ENCODE measurements around the gene TBPL2.
"Not testable (repeated sequence)": the region's sequence is repeated elsewhere in the genome, so short reads cannot be mapped to it uniquely, and the experiment has no call there.

Gene TBPL2

DNA sequence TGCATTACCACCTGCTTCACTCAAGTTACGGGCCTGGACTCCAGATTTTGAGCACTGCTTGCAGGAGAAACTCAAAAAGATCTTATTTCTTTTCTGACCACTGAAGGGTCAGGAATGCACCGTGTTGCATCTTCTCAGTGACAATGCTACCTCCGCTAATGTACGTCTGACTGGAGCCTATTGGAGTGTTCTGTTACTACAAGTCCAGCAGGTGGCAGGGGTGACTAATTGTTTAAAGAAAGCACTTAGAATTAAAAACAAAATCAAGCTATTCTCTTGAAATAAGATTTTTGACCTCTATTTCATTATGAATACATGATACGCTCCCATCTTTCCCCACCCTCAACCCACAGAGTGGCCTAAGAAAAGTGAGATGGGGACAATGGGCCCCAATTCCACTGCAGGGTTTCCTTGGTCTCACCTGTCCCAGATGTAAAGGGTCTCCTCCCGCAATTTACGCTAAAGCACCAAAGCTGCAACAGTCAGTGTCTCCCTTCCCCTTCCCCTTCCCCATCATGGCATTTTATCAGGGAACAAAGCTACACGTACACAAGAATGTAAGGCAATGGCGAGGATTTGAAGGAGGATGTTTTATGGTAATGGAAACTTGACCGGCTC is 2.2 kb downstream of the TBPL2 start:
- peak; percentile 14 for DNase-seq (ENCODE audit: low spot score)

GRCh38 chr14:55436931-55437330 is 3.5 kb downstream of the TBPL2 start:
- DNase-seq (ENCODE audit: low spot score) = no peak

DNA sequence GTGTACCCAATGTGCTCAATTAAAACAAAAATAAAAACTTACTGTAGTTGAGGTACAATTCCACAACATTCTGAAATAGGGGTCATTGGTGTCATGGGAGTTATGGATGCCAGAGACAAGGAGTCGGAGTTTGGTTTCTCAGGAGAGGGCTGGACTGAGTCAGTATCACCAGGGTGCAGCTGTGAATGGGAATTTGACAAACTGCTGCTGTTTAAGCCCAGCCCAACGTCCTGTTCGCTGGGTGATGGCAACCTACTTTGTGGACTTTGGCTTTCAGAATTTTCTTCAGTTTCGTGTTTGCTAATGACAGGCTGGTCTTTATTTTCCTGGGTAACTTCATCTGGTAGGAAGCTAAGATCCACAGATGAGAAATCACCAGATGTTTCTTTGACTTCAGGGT is 3.9 kb downstream of the TBPL2 start:
- DNase-seq (ENCODE audit: low spot score) = no peak

GRCh38 chr14:55434805-55435174 is 5.6 kb downstream of the TBPL2 start:
- no peak for DNase-seq (ENCODE audit: low spot score)

- DNase-seq (ENCODE audit: low spot score) = no peak
Measured at GRCh38 chr14:55433880-55434804, 6.3 kb downstream of the TBPL2 start.

DNA sequence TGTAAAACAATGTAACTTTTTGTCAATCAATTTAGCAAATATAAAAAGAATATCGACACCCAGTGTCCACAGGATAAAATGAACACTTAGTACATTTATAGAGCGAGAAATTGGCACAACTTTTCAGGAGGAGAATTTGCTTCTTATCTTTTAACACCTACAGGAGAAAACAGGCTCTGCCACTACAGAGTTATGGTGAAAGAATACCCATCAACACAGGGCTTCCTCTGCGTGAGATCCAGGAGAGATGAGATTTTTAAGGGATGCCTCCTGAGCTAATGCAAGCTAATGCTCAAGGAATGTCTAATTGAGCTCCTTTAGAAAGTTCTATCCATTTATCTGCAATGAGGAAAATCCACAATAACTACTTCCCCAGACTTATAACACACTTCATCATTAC is 7.8 kb downstream of the TBPL2 start:
- DNase-seq (ENCODE audit: low spot score) = no peak

GRCh38 chr14:55430024-55430690 is 10.3 kb downstream of the TBPL2 start:
- DNase-seq (ENCODE audit: low spot score) = peak; percentile 54

- no peak for DNase-seq (ENCODE audit: low spot score)
Measured at GRCh38 chr14:55427439-55427838, 13.0 kb downstream of the TBPL2 start.

GRCh38 chr14:55426891-55427290 is 13.5 kb downstream of the TBPL2 start:
- DNase-seq (ENCODE audit: low spot score) = no peak

- no peak for DNase-seq (ENCODE audit: low spot score)
Measured at GRCh38 chr14:55425091-55425490, 15.3 kb downstream of the TBPL2 start.

DNA sequence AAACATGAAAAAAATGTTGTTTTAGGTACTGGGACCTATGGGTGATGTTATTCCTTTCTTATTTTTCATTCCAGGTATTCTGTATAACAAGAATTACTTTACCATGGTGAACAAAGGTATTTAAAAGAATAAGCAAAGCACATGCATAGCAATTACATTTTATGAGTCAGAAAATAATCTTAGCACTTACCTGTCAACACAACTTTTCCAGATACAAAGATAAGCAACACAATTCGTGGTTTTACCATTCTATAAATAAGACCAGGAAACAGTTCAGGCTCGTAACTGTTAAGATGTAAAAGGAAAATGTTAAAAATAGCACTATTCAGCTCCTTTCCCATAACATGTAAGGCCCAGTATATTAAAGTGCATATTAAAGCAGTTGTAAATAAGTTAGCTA is 16.4 kb downstream of the TBPL2 start:
- DNase-seq (ENCODE audit: low spot score) = no peak

GRCh38 chr14:55422338-55422737 is 18.1 kb downstream of the TBPL2 start:
- not testable (repeated sequence) for DNase-seq (ENCODE audit: low spot score)

DNA sequence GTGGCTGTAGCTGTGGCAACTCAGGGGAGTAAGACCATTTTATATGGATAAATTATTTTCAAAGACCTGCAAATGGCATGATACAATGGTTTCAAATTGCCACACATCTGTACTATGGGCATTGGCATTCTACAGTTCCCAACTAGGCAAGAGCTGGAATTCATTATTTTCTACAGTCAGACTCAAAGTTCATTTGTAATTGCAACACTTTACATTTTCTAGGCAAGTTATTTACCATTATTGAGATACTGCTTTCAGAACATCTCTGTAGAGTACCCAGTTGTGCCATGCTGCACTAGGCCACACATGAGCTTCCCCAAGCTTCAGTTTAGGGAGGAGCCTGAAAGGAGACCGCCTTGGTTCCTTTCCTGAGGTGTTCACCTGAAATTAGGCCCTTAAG is 20.8 kb downstream of the TBPL2 start:
- no peak for DNase-seq (ENCODE audit: low spot score)

- no peak for DNase-seq (ENCODE audit: low spot score)
Measured at GRCh38 chr14:55418411-55418810, 22.0 kb downstream of the TBPL2 start.

GRCh38 chr14:55417955-55418354 is 22.5 kb downstream of the TBPL2 start:
- no peak for DNase-seq (ENCODE audit: low spot score)

DNA sequence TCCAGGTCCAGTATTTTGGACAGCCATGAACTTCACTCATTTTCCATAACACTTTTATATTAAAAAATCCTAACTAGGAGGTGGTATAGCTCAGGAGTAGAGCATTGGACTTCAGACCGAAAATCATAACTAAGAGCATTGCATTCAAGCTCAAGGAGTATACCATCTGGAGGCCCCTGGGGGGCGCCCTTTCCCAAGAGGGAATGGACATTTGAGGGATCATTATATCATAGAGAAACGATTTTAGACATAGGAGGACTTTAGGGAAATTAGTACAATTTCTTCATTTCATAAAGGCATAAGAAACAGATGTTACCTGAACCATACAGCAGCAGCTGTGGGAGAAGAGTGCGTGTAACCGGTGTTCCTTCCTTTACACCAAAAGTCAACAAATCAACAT is 23.6 kb downstream of the TBPL2 start:
- no peak for DNase-seq (ENCODE audit: low spot score)

GRCh38 chr14:55414551-55414950 is 25.9 kb downstream of the TBPL2 start:
- DNase-seq (ENCODE audit: low spot score) = no peak

GRCh38 chr14:55412676-55413075 is 27.7 kb downstream of the TBPL2 start:
- no peak for DNase-seq (ENCODE audit: low spot score)

- DNase-seq (ENCODE audit: low spot score) = peak; percentile 90
Measured at GRCh38 chr14:55411426-55412389, 28.7 kb downstream of the TBPL2 start, which contains the start of gene ATG14. ATG14 (minus strand) TSS chr14:55411830; CDS start chr14:55411822, 8 bp downstream.

GRCh38 chr14:55410876-55411275 is 29.5 kb downstream of the TBPL2 start:
- DNase-seq (ENCODE audit: low spot score) = no peak

DNA sequence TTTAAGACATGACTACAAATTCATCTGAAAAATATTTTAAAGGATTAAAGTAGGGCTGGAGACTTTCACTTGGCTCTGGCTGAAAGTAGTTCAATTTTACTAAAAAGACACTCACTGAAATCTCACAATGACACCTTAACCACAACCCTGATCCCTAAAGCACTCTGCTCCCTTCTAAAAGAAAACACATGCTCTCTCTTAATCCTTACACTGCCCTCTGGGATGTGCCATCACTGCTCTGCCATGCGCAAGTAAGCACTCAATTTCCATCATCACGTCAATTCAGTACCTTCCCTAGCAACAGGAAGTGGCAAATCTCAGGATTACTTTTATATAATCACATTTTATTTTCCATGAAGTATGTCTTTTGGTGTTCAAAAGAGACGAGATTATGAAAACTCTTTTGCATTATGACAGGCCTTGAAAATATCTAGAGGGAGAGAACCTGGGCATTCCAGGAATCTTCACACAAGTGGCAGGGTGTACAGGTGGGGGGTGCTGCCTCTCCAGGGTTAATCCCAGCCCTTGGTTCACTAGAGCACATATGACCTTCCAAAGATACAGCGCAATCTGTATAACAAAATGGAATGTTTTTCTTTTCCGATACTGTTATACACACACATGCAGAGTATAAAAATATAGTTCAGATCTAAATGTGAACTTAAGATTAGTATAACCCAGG is 36.1 kb downstream of the TBPL2 start:
- no peak for DNase-seq (ENCODE audit: low spot score)

Measured in germinal center (tissue), 1 donor.